ENCODE measurements around the gene IFI27L2. TPM values are rescaled to one million over a fixed set of nuclear protein-coding genes. Genes with fewer than 3 reads are reported as not detected.

The IFI27L2 gene
- total RNA-seq, 5 donors from 2014 or later (not counting 1 experiment from before 2014, with no cell fraction given), result 18.2 to 37.4 (median 27.7) TPM

DNA sequence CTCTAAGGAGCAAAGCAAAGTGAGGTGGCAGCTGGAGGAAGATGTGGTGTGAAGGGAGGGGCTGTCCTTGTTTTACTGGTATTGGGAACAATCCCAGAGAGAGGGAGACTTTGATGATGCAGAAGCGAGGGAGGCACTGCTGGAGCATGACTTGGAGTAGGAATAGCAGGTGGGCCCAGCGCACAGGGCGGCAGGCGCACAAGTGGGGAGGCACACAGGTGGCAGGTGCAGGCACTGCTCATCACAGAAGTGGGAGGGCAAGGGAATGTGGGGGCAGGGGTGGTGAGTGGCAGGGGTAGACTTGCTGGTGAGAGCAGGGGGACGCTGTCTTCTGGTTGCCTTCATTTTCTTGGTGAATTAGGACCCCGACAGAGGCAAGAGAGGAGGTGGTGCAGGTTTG, 30.4 kb downstream of the IFI27L2 start:
- no peak for DNase-seq

DNA sequence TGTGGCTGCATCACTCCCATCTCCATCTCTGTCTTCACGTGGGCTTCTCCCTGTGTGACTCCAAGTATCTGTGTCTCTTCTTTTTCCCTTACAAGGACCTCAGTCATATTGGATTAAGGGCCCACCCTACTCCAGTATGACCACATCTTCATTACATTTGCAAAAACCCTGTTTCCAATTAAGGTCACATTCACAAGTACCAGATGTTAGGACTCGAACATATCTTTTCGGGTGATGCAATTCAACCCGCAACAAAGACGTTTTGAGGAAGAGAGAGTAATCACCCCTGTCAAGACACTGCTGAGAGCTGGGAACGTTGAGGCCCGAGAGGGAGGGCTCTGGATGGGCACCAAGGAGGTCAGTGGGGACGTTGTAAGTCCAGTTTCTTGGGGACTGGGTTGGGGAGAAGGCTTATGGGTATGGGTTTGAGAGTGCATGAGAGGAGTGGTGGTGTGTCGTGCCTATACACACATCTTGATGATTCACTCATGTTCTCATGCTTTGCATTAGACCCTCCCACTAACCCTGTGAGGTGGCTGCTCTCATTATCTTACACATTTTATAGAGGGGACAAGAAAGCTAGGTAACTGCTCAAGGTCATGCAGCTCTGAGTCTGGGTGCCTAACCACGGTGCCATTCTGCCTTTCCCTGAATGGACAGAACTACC, 30.9 kb downstream of the IFI27L2 start:
- no peaks in the 10 kb centered on the region for H3K4me1 ChIP-seq (ENCODE audit: control insufficient read depth in 1 of 2, extremely low read depth in 1 of 2, insufficient read depth in 2 of 2, low read length in 2 of 2)
- no peaks in the 10 kb centered on the region for H3K4me1 Mint-ChIP-seq
- no peak overlapping the region for H3K27ac ChIP-seq (ENCODE audit: low read length)
- ChIA-PET CTCF (no interaction called here), POLR2A (no interaction called here)
- H3K9me3 Mint-ChIP-seq, result no peaks in the 10 kb centered on the region
- H3K27ac Mint-ChIP-seq, result no peak overlapping the region
- peaks cover 0 to 7% of the 10 kb centered on the region in 2 donors for H3K36me3 ChIP-seq (ENCODE audit: control insufficient read depth in 2 of 2, extremely low read depth in 1 of 2, insufficient read depth in 1 of 2, low read length in 1 of 2)
- no peak for DNase-seq
- H3K9me3 ChIP-seq, result no peaks in the 10 kb centered on the region
- ATAC-seq (replicated peaks in 1 of 4), result no peak
- no peaks in the 10 kb centered on the region for H3K27me3 Mint-ChIP-seq
- peaks cover 7% of the 10 kb centered on the region for H3K36me3 Mint-ChIP-seq
- H3K4me3 Mint-ChIP-seq, result no peak overlapping the region
- no peak overlapping the region for H3K4me3 ChIP-seq (ENCODE audit: control insufficient read depth in 1 of 2, extremely low read depth in 1 of 2, low read length in 1 of 2)
- no peaks in the 10 kb centered on the region for H3K27me3 ChIP-seq (replicated peaks in 1 of 2; ENCODE audit: control insufficient read depth in 2 of 2, extremely low read depth in 1 of 2, insufficient read depth in 2 of 2, low read length in 1 of 2)
- WGBS (ENCODE audit: insufficient coverage), result 76% methylated on average over 8 of the region's 10 CpGs

More for the DNA sequence above, 30.4 kb downstream of the IFI27L2 start:
- Histone ChIP-seq H3K27me3 (replicated peaks in 1 of 2; ENCODE audit: control insufficient read depth in 2 of 2, extremely low read depth in 1 of 2, insufficient read depth in 2 of 2, low read length in 1 of 2) (no peaks in the 10 kb centered on the region), H3K36me3 (ENCODE audit: control insufficient read depth in 2 of 2, extremely low read depth in 1 of 2, insufficient read depth in 1 of 2, low read length in 1 of 2) (peaks cover 0 to 7% of the 10 kb centered on the region in 2 donors), H3K4me3 (ENCODE audit: control insufficient read depth in 1 of 2, extremely low read depth in 1 of 2, low read length in 1 of 2) (no peak overlapping the region), H3K4me1 (ENCODE audit: control insufficient read depth in 1 of 2, extremely low read depth in 1 of 2, insufficient read depth in 2 of 2, low read length in 2 of 2) (no peaks in the 10 kb centered on the region), H3K9me3 (no peaks in the 10 kb centered on the region), H3K27ac (ENCODE audit: low read length) (no peak overlapping the region)
- Mint-ChIP-seq H3K4me1 (no peaks in the 10 kb centered on the region), H3K9me3 (no peaks in the 10 kb centered on the region), H3K4me3 (no peak overlapping the region), H3K27ac (no peak overlapping the region), H3K36me3 (peaks cover 7% of the 10 kb centered on the region), H3K27me3 (no peaks in the 10 kb centered on the region)
- no peak for ATAC-seq (replicated peaks in 1 of 4)
- ChIA-PET CTCF (no interaction called here), POLR2A (no interaction called here)
- 74% methylated on average over 6 of the region's 6 CpGs for WGBS (ENCODE audit: insufficient coverage)

DNA sequence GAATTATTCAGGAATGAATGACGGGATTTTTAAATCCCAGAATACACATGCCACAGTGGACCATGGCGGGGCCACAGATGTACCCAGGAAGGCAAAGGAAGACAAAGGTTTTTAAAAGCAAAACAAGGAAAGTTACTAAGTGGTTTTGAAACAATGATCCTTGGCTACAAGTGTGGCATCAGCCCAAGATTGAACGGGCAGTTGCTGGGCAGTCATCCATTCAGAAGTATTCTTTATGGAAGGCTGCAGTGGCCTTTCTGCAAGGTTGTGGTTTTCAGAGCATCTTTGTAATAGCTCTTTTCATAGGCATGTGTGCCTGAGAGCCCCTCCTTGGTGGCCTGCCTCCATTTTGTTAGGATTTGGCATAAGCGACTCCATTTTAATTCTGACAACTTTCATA, 32.3 kb downstream of the IFI27L2 start:
- H3K9me3 ChIP-seq, result no peaks in the 10 kb centered on the region
- ATAC-seq (replicated peaks in 1 of 4), result no peak
- H3K27ac ChIP-seq (ENCODE audit: low read length), result no peak overlapping the region
- 100% methylated on average over 2 of the region's 4 CpGs for WGBS (ENCODE audit: insufficient coverage)
- H3K36me3 Mint-ChIP-seq, result peaks cover 7% of the 10 kb centered on the region
- H3K4me3 Mint-ChIP-seq, result no peak overlapping the region
- POLR2A ChIA-PET, result no interaction called here
- no peaks in the 10 kb centered on the region for H3K4me1 Mint-ChIP-seq
- no peak for DNase-seq
- H3K36me3 ChIP-seq (ENCODE audit: control insufficient read depth in 2 of 2, extremely low read depth in 1 of 2, insufficient read depth in 1 of 2, low read length in 1 of 2), result peaks cover 0 to 5% of the 10 kb centered on the region in 2 donors
- no peaks in the 10 kb centered on the region for H3K4me1 ChIP-seq (ENCODE audit: control insufficient read depth in 1 of 2, extremely low read depth in 1 of 2, insufficient read depth in 2 of 2, low read length in 2 of 2)
- CTCF ChIA-PET, result interaction anchor here in 1 of 2 donors (0.6 kb wide), 1 partner anchor 12 kb away, joined by 6 read pairs; no protein-coding TSS in a partner anchor
- no peaks in the 10 kb centered on the region for H3K9me3 Mint-ChIP-seq
- H3K27ac Mint-ChIP-seq, result no peak overlapping the region
- H3K27me3 ChIP-seq (replicated peaks in 1 of 2; ENCODE audit: control insufficient read depth in 2 of 2, extremely low read depth in 1 of 2, insufficient read depth in 2 of 2, low read length in 1 of 2), result no peaks in the 10 kb centered on the region
- no peak overlapping the region for H3K4me3 ChIP-seq (ENCODE audit: control insufficient read depth in 1 of 2, extremely low read depth in 1 of 2, low read length in 1 of 2)
- H3K27me3 Mint-ChIP-seq, result no peaks in the 10 kb centered on the region

DNA sequence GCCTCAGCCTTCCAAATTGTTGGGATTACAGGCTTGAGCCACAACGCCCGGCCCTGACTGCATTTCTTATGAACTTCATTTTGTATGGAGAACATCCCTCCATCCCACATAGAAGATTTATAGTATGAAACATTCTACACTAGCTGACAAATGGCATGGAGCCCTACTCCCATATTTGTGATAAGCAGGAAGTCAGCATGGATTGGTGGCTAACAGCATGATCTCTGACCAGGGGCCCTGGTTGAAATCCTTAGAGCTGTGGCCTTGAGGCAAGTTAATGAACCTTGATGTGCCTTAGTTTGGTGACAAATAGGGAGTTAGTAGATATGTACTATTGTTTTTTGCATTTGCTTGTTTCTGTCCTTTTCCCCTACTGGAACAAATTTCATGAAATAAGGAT, 36.0 kb downstream of the IFI27L2 start:
- Histone ChIP-seq H3K36me3 (ENCODE audit: control insufficient read depth in 2 of 2, extremely low read depth in 1 of 2, insufficient read depth in 1 of 2, low read length in 1 of 2) (peaks cover 0 to 5% of the 10 kb centered on the region in 2 donors), H3K9me3 (no peaks in the 10 kb centered on the region), H3K27me3 (replicated peaks in 1 of 2; ENCODE audit: control insufficient read depth in 2 of 2, extremely low read depth in 1 of 2, insufficient read depth in 2 of 2, low read length in 1 of 2) (no peaks in the 10 kb centered on the region), H3K4me3 (ENCODE audit: control insufficient read depth in 1 of 2, extremely low read depth in 1 of 2, low read length in 1 of 2) (no peak overlapping the region), H3K4me1 (ENCODE audit: control insufficient read depth in 1 of 2, extremely low read depth in 1 of 2, insufficient read depth in 2 of 2, low read length in 2 of 2) (no peaks in the 10 kb centered on the region), H3K27ac (ENCODE audit: low read length) (no peak overlapping the region)
- Mint-ChIP-seq H3K36me3 (peaks cover 7% of the 10 kb centered on the region), H3K4me1 (no peaks in the 10 kb centered on the region), H3K4me3 (no peak overlapping the region), H3K9me3 (no peaks in the 10 kb centered on the region), H3K27me3 (no peaks in the 10 kb centered on the region), H3K27ac (no peak overlapping the region)
- POLR2A ChIA-PET, result no interaction called here
- WGBS (ENCODE audit: insufficient coverage), result no CpG with 5 or more reads among the region's 2 CpGs
- CTCF ChIA-PET, result interaction anchor here in 1 of 2 donors (0.7 kb wide), 1 partner anchor 31 kb away, joined by 3 read pairs; no protein-coding TSS in a partner anchor
- DNase-seq (no peak), ATAC-seq (replicated peaks in 1 of 4) (no peak)

DNA sequence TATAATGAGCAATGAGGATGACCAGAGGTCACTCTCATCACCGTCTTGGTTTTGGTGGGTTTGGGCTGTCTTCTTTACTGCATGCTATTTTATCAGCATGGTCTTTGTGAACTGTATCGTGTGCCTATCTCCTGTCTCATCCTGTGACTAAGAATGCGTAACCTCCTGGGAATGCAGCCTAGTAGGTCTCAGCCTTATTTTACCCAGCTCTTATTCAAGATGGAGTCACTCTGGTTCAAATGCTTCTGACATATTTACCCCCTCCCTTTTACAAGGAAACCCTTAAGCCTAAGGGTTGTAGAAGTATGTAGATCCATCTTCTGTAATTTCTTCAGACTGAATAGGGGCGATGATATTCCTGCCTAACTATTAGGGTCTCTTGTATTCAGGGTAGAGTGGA, 39.9 kb downstream of the IFI27L2 start:
- H3K27ac Mint-ChIP-seq, result no peak overlapping the region
- no peak overlapping the region for H3K4me3 ChIP-seq (ENCODE audit: control insufficient read depth in 1 of 2, extremely low read depth in 1 of 2, low read length in 1 of 2)
- H3K4me1 ChIP-seq (ENCODE audit: control insufficient read depth in 1 of 2, extremely low read depth in 1 of 2, insufficient read depth in 2 of 2, low read length in 2 of 2), result no peaks in the 10 kb centered on the region
- H3K27me3 Mint-ChIP-seq, result no peaks in the 10 kb centered on the region
- peaks cover 0 to 3% (median 0%) of the 10 kb centered on the region in 3 donors for H3K9me3 Mint-ChIP-seq
- no peak overlapping the region for H3K27ac ChIP-seq (ENCODE audit: low read length)
- no peak overlapping the region for H3K4me3 Mint-ChIP-seq
- POLR2A ChIA-PET, result no interaction called here
- ATAC-seq (replicated peaks in 1 of 4) (no peak), DNase-seq (no peak)
- no peaks in the 10 kb centered on the region for H3K36me3 ChIP-seq (ENCODE audit: control insufficient read depth in 2 of 2, extremely low read depth in 1 of 2, insufficient read depth in 1 of 2, low read length in 1 of 2)
- 93% methylated on average over 2 of the region's 4 CpGs for WGBS (ENCODE audit: insufficient coverage)
- H3K27me3 ChIP-seq (replicated peaks in 1 of 2; ENCODE audit: control insufficient read depth in 2 of 2, extremely low read depth in 1 of 2, insufficient read depth in 2 of 2, low read length in 1 of 2), result no peaks in the 10 kb centered on the region
- H3K9me3 ChIP-seq, result no peaks in the 10 kb centered on the region
- no peaks in the 10 kb centered on the region for H3K4me1 Mint-ChIP-seq
- CTCF ChIA-PET, result no interaction called here
- no peaks in the 10 kb centered on the region for H3K36me3 Mint-ChIP-seq

DNA sequence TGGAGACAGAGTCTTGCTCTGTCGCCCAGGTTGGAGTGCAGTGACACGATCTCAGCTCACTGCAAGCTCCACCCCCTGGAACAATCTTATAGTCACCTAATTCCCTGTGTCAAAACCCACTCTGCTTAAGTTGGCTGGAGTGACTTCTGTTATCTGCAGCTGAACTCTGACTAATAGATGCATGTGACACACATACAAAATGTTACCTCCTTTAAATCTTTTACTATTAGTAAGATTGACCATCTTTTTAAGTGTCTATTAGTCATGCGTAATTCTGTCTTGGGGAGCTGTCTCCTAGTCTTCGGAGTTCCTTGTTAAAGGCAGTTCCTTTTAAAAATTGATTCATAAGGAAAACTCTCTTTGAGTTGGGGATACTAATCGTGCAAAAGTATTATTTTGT, 40.9 kb downstream of the IFI27L2 start:
- Mint-ChIP-seq H3K4me1 (no peaks in the 10 kb centered on the region), H3K27me3 (no peaks in the 10 kb centered on the region), H3K36me3 (no peaks in the 10 kb centered on the region), H3K27ac (no peak overlapping the region), H3K9me3 (peaks cover 0 to 3% (median 0%) of the 10 kb centered on the region in 3 donors), H3K4me3 (no peak overlapping the region)
- ChIA-PET CTCF (interaction anchor here (0.5 to 0.7 kb wide), 3 partner anchors 44 to 191 kb away, joined by 3 to 6 read pairs (median 4); no protein-coding TSS in a partner anchor), POLR2A (interaction anchor here in 1 of 2 donors (0.6 kb wide), 1 partner anchor 31 kb away, joined by 3 read pairs; no protein-coding TSS in a partner anchor)
- Histone ChIP-seq H3K27me3 (replicated peaks in 1 of 2; ENCODE audit: control insufficient read depth in 2 of 2, extremely low read depth in 1 of 2, insufficient read depth in 2 of 2, low read length in 1 of 2) (no peaks in the 10 kb centered on the region), H3K4me3 (ENCODE audit: control insufficient read depth in 1 of 2, extremely low read depth in 1 of 2, low read length in 1 of 2) (no peak overlapping the region), H3K9me3 (no peaks in the 10 kb centered on the region), H3K36me3 (ENCODE audit: control insufficient read depth in 2 of 2, extremely low read depth in 1 of 2, insufficient read depth in 1 of 2, low read length in 1 of 2) (no peaks in the 10 kb centered on the region), H3K27ac (ENCODE audit: low read length) (no peak overlapping the region), H3K4me1 (ENCODE audit: control insufficient read depth in 1 of 2, extremely low read depth in 1 of 2, insufficient read depth in 2 of 2, low read length in 2 of 2) (no peaks in the 10 kb centered on the region)
- DNase-seq (no peak), ATAC-seq (replicated peaks in 1 of 4) (no peak)
- no CpG with 5 or more reads among the region's 5 CpGs for WGBS (ENCODE audit: insufficient coverage)

All from T-cell (primary cell).